Measurements from ENCODE around the gene TMEM132D. TPM values are rescaled to one million over a fixed set of nuclear protein-coding genes. Genes with fewer than 3 reads are reported as not detected.

The TMEM132D gene
- polyA plus RNA-seq, 1 donor from 2014 or later: 1.3 TPM

DNA sequence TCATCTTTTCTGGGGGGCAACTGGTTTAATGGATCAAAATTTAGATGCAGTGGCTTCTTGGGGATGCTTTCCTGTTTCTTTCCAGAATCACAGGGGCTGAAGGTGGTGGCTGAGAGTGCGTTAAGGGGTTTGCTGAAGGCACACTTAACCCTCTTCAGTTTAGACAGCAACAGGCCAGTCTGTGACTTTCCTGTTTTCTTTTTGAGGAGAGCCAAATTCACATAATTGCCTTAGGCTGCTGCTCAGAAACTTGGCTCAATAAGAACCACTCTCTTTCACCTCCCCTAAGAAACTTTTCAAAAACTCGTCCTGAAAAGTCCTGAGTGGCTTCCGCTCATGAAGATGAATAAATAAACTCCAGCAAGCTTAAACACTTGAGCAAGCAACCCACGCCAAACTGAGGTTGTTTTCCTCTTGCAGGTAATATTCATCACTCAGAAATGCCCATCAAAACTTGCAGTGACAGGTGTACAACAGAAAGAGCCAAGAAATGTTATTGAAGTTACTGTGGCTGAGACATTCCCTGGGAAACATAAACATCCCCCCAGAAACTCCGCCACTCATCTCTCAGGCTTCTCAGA, 510.4 kb downstream of the TMEM132D start:
- TF ChIP-seq EP300 (conservative IDR thresholded peaks at IDR 0.05; ENCODE audit: poor library complexity, severe bottlenecking) (no peak), EZH2 (IDR thresholded peaks at IDR 0.05; ENCODE audit: borderline replicate concordance, insufficient read depth, low read length, poor library complexity, severe bottlenecking) (no peak), TAF1 (IDR thresholded peaks at IDR 0.05; ENCODE audit: low read depth) (no peak)
- Histone ChIP-seq H3K27me3 (ENCODE audit: insufficient read depth, low read depth, low read length) (no peaks in the 10 kb centered on the region), H3K4me2 (ENCODE audit: low read length) (no peak overlapping the region), H3K4me3 (ENCODE audit: low read length) (no peak overlapping the region), H3F3A (ENCODE audit: insufficient read depth, low read length, poor library complexity, severe bottlenecking) (no peaks in the 10 kb centered on the region), H2AFZ (ENCODE audit: low read depth, low read length) (no peak overlapping the region), H3K9me2 (ENCODE audit: insufficient read depth, low read length) (no peaks in the 10 kb centered on the region), H3K27ac (ENCODE audit: low read length) (no peak overlapping the region), H3K36me3 (ENCODE audit: insufficient read depth, low read length) (no peaks in the 10 kb centered on the region), H3K9me3 (ENCODE audit: low read length) (no peaks in the 10 kb centered on the region), H3K9ac (ENCODE audit: low read length) (no peak overlapping the region), H4K20me1 (ENCODE audit: insufficient read depth) (no peaks in the 10 kb centered on the region), H3K79me2 (replicated peaks; ENCODE audit: insufficient read depth, low read length) (no peaks in the 10 kb centered on the region)

- Histone ChIP-seq H3K4me3 (ENCODE audit: low read length) (no peak overlapping the region), H3K9me2 (ENCODE audit: insufficient read depth, low read length) (no peaks in the 10 kb centered on the region), H3K4me2 (ENCODE audit: low read length) (no peak overlapping the region), H3F3A (ENCODE audit: insufficient read depth, low read length, poor library complexity, severe bottlenecking) (peaks cover 3% of the 10 kb centered on the region), H3K9ac (ENCODE audit: low read length) (no peak overlapping the region), H3K36me3 (ENCODE audit: insufficient read depth, low read length) (no peaks in the 10 kb centered on the region), H4K20me1 (ENCODE audit: insufficient read depth) (no peaks in the 10 kb centered on the region), H3K27ac (ENCODE audit: low read length) (no peak overlapping the region), H2AFZ (ENCODE audit: low read depth, low read length) (no peak overlapping the region), H3K9me3 (ENCODE audit: low read length) (no peaks in the 10 kb centered on the region), H3K27me3 (ENCODE audit: insufficient read depth, low read depth, low read length) (no peaks in the 10 kb centered on the region), H3K79me2 (replicated peaks; ENCODE audit: insufficient read depth, low read length) (no peaks in the 10 kb centered on the region)
- TF ChIP-seq RAD21 (conservative IDR thresholded peaks at IDR 0.05) (no peak), TAF1 (IDR thresholded peaks at IDR 0.05; ENCODE audit: low read depth) (no peak)
These were observed 518.2 kb downstream of the TMEM132D start for GRCh38 chr12:129385637-129385990.

GRCh38 chr12:129383956-129384355, 519.9 kb downstream of the TMEM132D start:
- H3K4me2 ChIP-seq (ENCODE audit: low read length): no peak overlapping the region

DNA sequence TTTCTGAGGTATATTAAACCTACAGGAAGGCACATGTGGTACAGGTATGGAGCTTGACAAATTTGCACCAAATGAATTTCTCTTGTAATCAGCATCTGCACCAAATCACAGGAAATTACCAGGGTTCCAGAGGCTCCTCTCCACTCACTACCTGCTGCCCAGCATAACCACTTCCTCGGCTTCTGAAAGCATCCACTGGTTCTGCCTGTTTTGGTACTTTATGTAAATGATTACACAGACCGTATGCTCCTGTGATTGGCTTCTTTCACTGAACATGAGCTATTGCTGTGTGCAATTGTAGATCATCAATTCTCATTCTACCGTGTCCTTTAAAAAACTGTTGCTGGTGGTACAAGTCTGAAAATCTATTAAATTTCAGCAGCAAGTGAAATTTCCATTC, 522.1 kb downstream of the TMEM132D start:
- Histone ChIP-seq H3F3A (ENCODE audit: insufficient read depth, low read length, poor library complexity, severe bottlenecking) (peaks cover 3% of the 10 kb centered on the region), H3K79me2 (replicated peaks; ENCODE audit: insufficient read depth, low read length) (no peaks in the 10 kb centered on the region), H3K4me2 (ENCODE audit: low read length) (peak overlapping the region; percentile 15), H3K9ac (ENCODE audit: low read length) (peak overlapping the region; percentile 13), H4K20me1 (ENCODE audit: insufficient read depth) (no peaks in the 10 kb centered on the region), H2AFZ (ENCODE audit: low read depth, low read length) (no peak overlapping the region), H3K36me3 (ENCODE audit: insufficient read depth, low read length) (no peaks in the 10 kb centered on the region), H3K9me3 (ENCODE audit: low read length) (no peaks in the 10 kb centered on the region), H3K27me3 (ENCODE audit: insufficient read depth, low read depth, low read length) (no peaks in the 10 kb centered on the region), H3K4me3 (ENCODE audit: low read length) (peak overlapping the region; percentile 24), H3K27ac (ENCODE audit: low read length) (peak overlapping the region; percentile 58), H3K9me2 (ENCODE audit: insufficient read depth, low read length) (no peaks in the 10 kb centered on the region)
- no peak for TF ChIP-seq SMC3 (conservative IDR thresholded peaks at IDR 0.05; ENCODE audit: poor library complexity)
- no peak for TF ChIP-seq CTCF (IDR thresholded peaks at IDR 0.05; ENCODE audit: poor library complexity, severe bottlenecking)
- no peak for TF ChIP-seq REST (IDR thresholded peaks at IDR 0.05; ENCODE audit: borderline replicate concordance)
- TF ChIP-seq RAD21 (conservative IDR thresholded peaks at IDR 0.05): no peak
- TF ChIP-seq POLR2AphosphoS5 (IDR thresholded peaks at IDR 0.05): no peak
- no peak for TF ChIP-seq MXI1 (conservative IDR thresholded peaks at IDR 0.05; ENCODE audit: poor library complexity, severe bottlenecking)
- no peak for TF ChIP-seq EP300 (conservative IDR thresholded peaks at IDR 0.05; ENCODE audit: poor library complexity, severe bottlenecking)
- TF ChIP-seq TAF1 (IDR thresholded peaks at IDR 0.05; ENCODE audit: low read depth): no peak

More at GRCh38 chr12:129383956-129384355, 519.9 kb downstream of the TMEM132D start:
- TF ChIP-seq RAD21 (conservative IDR thresholded peaks at IDR 0.05): no peak
- no peak overlapping the region for H3K4me3 ChIP-seq (ENCODE audit: low read length)
- no peaks in the 10 kb centered on the region for H3K9me3 ChIP-seq (ENCODE audit: low read length)
- no peaks in the 10 kb centered on the region for H3K9me2 ChIP-seq (ENCODE audit: insufficient read depth, low read length)
- no peaks in the 10 kb centered on the region for H3K27me3 ChIP-seq (ENCODE audit: insufficient read depth, low read depth, low read length)
- no peak overlapping the region for H3K27ac ChIP-seq (ENCODE audit: low read length)
- peaks cover 3% of the 10 kb centered on the region for H3F3A ChIP-seq (ENCODE audit: insufficient read depth, low read length, poor library complexity, severe bottlenecking)
- no peaks in the 10 kb centered on the region for H3K79me2 ChIP-seq (replicated peaks; ENCODE audit: insufficient read depth, low read length)
- no peak overlapping the region for H2AFZ ChIP-seq (ENCODE audit: low read depth, low read length)
- H3K36me3 ChIP-seq (ENCODE audit: insufficient read depth, low read length): no peaks in the 10 kb centered on the region
- no peak overlapping the region for H3K9ac ChIP-seq (ENCODE audit: low read length)
- no peaks in the 10 kb centered on the region for H4K20me1 ChIP-seq (ENCODE audit: insufficient read depth)

Data from neural cell (in vitro differentiated cells).